Neural cell (in vitro differentiated cells): ENCODE data around the gene POU2F3. TPM values are rescaled to one million over a fixed set of nuclear protein-coding genes. Genes with fewer than 3 reads are reported as not detected.

ENCODE experiments used
- H2AFZ ChIP-seq: fragments of 200-600, 300-800 bp; sonication (generic), shearing (Covaris generic); 2 replicates; pipeline ENCODE4 v1.6.0; 2014; ENCODE audit warnings: low read depth, mild to moderate bottlenecking, antibody characterized with exemption, low read length, moderate library complexity
- H3F3A ChIP-seq: fragments of 200-600 bp; shearing (Covaris generic); 2 replicates; pipeline ENCODE4 v1.6.1; 2016; ENCODE audit warnings: mild to moderate bottlenecking, moderate library complexity, mixed read lengths, antibody characterized with exemption, low read length; ENCODE audit not compliant: insufficient read depth, poor library complexity, severe bottlenecking
- H3K27ac ChIP-seq: fragments of 200-600, 300-800 bp; sonication (generic), shearing (Covaris generic); 2 replicates; pipeline ENCODE4 v1.5.1; 2014; ENCODE audit warnings: mild to moderate bottlenecking, low read length, moderate library complexity
- H3K27me3 ChIP-seq: fragments of 300-800, 200-600 bp; sonication (generic), shearing (Covaris generic); 2 replicates; pipeline ENCODE4 v1.6.0; 2014; ENCODE audit warnings: mild to moderate bottlenecking, low read depth, low read length, moderate library complexity; ENCODE audit not compliant: insufficient read depth
- H3K36me3 ChIP-seq: fragments of 300-800, 200-600 bp; sonication (generic), shearing (Covaris generic); 2 replicates; pipeline ENCODE4 v1.5.1; 2014; ENCODE audit warnings: mild to moderate bottlenecking, antibody characterized with exemption, low read length, moderate library complexity; ENCODE audit not compliant: insufficient read depth
- H3K4me2 ChIP-seq: fragments of 300-800, 200-600 bp; sonication (generic), shearing (Covaris generic); 2 replicates; pipeline ENCODE4 v1.6.0; 2014; ENCODE audit warnings: mild to moderate bottlenecking, low read length
- H3K4me3 ChIP-seq: fragments of 300-800, 200-600 bp; sonication (generic), shearing (Covaris generic); 2 replicates; pipeline ENCODE4 v1.5.1; 2014; ENCODE audit warnings: mild to moderate bottlenecking, low read length, moderate library complexity
- H3K79me2 ChIP-seq: fragments of 200-600 bp; shearing (Covaris generic); replicated peaks from 2 replicates; pipeline ENCODE4 v1.6.0; 2014; ENCODE audit warnings: mild to moderate bottlenecking, low read length, moderate library complexity; ENCODE audit not compliant: insufficient read depth
- H3K9ac ChIP-seq: fragments of 300-800, 200-600 bp; sonication (generic), shearing (Covaris generic); 2 replicates; pipeline ENCODE4 v1.6.1; 2016; ENCODE audit warnings: mild to moderate bottlenecking, low read length, mixed read lengths
- H3K9me2 ChIP-seq: fragments of 200-600 bp; shearing (Covaris generic); 2 replicates; pipeline ENCODE4 v1.6.1; 2016; ENCODE audit warnings: mild to moderate bottlenecking, low read length, mixed read lengths; ENCODE audit not compliant: insufficient read depth
- H3K9me3 ChIP-seq: fragments of 200-600, 300-800 bp; sonication (generic), shearing (Covaris generic); 2 replicates; pipeline ENCODE4 v1.6.1; 2016; ENCODE audit warnings: mild to moderate bottlenecking, mixed run types, low read length, moderate library complexity, mixed read lengths
- H4K20me1 ChIP-seq: fragments of 200-600 bp; shearing (Covaris generic); 2 replicates; pipeline ENCODE4 v1.6.1; 2016; ENCODE audit warnings: mild to moderate bottlenecking, mixed run types; ENCODE audit not compliant: insufficient read depth
- CTCF ChIP-seq: fragments of 450-650 bp; IDR thresholded peaks from 2 replicates; pipeline ENCODE4 v1.5.1; 2014; ENCODE audit warnings: antibody characterized with exemption, mild to moderate bottlenecking, moderate library complexity; ENCODE audit not compliant: poor library complexity, severe bottlenecking
- EP300 ChIP-seq: fragments of 450-650 bp; conservative IDR thresholded peaks from 2 replicates; pipeline ENCODE4 v1.6.1; 2014; ENCODE audit warnings: antibody characterized with exemption, mild to moderate bottlenecking, moderate library complexity; ENCODE audit not compliant: poor library complexity, severe bottlenecking
- EZH2 ChIP-seq: fragments of 200-600, 300-800 bp; shearing (Covaris generic), sonication (generic); IDR thresholded peaks from 2 replicates; pipeline ENCODE4 v1.6.1; 2014; ENCODE audit warnings: antibody characterized with exemption, low read length, borderline replicate concordance, mild to moderate bottlenecking; ENCODE audit not compliant: insufficient read depth, poor library complexity, severe bottlenecking
- MXI1 ChIP-seq: fragments of 450-650 bp; conservative IDR thresholded peaks from 2 replicates; pipeline ENCODE4 v1.6.1; 2014; ENCODE audit warnings: antibody characterized with exemption, mild to moderate bottlenecking; ENCODE audit not compliant: poor library complexity, severe bottlenecking
- POLR2AphosphoS5 ChIP-seq: IDR thresholded peaks from 2 replicates; pipeline ENCODE4 v1.6.1; 2012
- RAD21 ChIP-seq: fragments of 450-650 bp; conservative IDR thresholded peaks from 2 replicates; pipeline ENCODE4 v1.6.1; 2014; ENCODE audit warnings: antibody characterized with exemption, mild to moderate bottlenecking, moderate library complexity
- REST ChIP-seq: IDR thresholded peaks from 2 replicates; pipeline ENCODE4 v1.6.1; 2012; ENCODE audit warnings: borderline replicate concordance
- SMC3 ChIP-seq: fragments of 450-650 bp; conservative IDR thresholded peaks from 2 replicates; pipeline ENCODE4 v1.6.1; 2014; ENCODE audit warnings: antibody characterized with exemption, mild to moderate bottlenecking, moderate library complexity; ENCODE audit not compliant: poor library complexity
- TAF1 ChIP-seq: IDR thresholded peaks from 2 replicates; pipeline ENCODE4 v1.6.1; 2012; ENCODE audit warnings: low read depth
- polyA plus RNA-seq: library from polyadenylated mRNA; depleted of rRNA; stranded (reverse); fragments of >200 nt; gene quantifications from 2 replicates; pipeline ENCODE4 v1.2.3, GENCODE V29; 2014

The POU2F3 gene
- polyA plus RNA-seq, 1 donor from 2014 or later = not detected

DNA sequence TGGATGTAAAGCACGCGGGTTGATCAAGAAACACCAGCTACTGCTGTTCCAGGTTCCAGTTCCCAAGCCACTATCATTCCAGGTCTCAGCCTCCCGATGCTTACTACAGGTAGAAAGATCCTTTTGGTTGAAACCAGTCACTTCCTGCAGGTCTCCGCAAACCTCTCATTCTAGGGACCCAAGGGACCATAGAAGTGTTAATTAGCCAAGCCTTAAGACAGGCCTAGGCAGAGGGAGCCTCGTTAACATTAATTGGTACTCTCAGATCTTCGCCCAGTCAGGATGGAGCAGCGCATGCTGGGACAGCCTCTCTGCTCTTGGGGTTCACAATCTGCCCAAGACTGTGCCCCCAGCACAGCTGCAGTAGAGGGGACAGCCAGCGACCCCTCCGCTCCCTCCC is 40.3 kb upstream of the POU2F3 start:
- Histone ChIP-seq H3K4me3 (no peak overlapping the region), H3K27me3 (no peaks in the 10 kb centered on the region), H2AFZ (no peak overlapping the region), H3K79me2 (no peaks in the 10 kb centered on the region), H3F3A (no peaks in the 10 kb centered on the region), H3K36me3 (no peaks in the 10 kb centered on the region), H3K9me3 (no peaks in the 10 kb centered on the region), H3K27ac (no peak overlapping the region), H3K9ac (no peak overlapping the region), H4K20me1 (no peaks in the 10 kb centered on the region), H3K4me2 (no peak overlapping the region), H3K9me2 (no peaks in the 10 kb centered on the region)
- TF ChIP-seq POLR2AphosphoS5 = no peak
- TF ChIP-seq EZH2 = no peak
- TF ChIP-seq EP300 = no peak
- no peak for TF ChIP-seq CTCF
- no peak for TF ChIP-seq REST
- TF ChIP-seq RAD21 = no peak
- no peak for TF ChIP-seq TAF1
- TF ChIP-seq MXI1 = no peak
- no peak for TF ChIP-seq SMC3

GRCh38 chr11:120200677-120201076 is 39.3 kb upstream of the POU2F3 start:
- no peak overlapping the region for H3K4me2 ChIP-seq
- H3K9ac ChIP-seq = no peak overlapping the region
- no peak overlapping the region for H3K27ac ChIP-seq
- no peaks in the 10 kb centered on the region for H3F3A ChIP-seq
- H3K9me2 ChIP-seq = no peaks in the 10 kb centered on the region
- no peaks in the 10 kb centered on the region for H4K20me1 ChIP-seq
- no peaks in the 10 kb centered on the region for H3K79me2 ChIP-seq
- H3K4me3 ChIP-seq = no peak overlapping the region
- H2AFZ ChIP-seq = no peak overlapping the region
- no peaks in the 10 kb centered on the region for H3K9me3 ChIP-seq
- H3K27me3 ChIP-seq = no peaks in the 10 kb centered on the region
- H3K36me3 ChIP-seq = no peaks in the 10 kb centered on the region
- no peak for TF ChIP-seq POLR2AphosphoS5
- TF ChIP-seq EZH2 = no peak
- TF ChIP-seq EP300 = no peak
- no peak for TF ChIP-seq RAD21
- no peak for TF ChIP-seq REST
- TF ChIP-seq CTCF = no peak
- no peak for TF ChIP-seq MXI1
- no peak for TF ChIP-seq SMC3
- TF ChIP-seq TAF1 = no peak
